ENCODE data around the gene DDX42. TPM values are rescaled to one million over a fixed set of nuclear protein-coding genes. Genes with fewer than 3 reads are reported as not detected.

DDX42 gene
- total RNA-seq, 1 experiment from 2014 or later, result 18.0 TPM

GRCh38 chr17:63821804-63822203 lies 47.8 kb downstream of the DDX42 start:
- no peak for DNase-seq (ENCODE audit: low read depth)

GRCh38 chr17:63822537-63822936 lies 48.6 kb downstream of the DDX42 start:
- no peak for DNase-seq (ENCODE audit: low read depth)

- no peak for DNase-seq (ENCODE audit: low read depth)
Observed at GRCh38 chr17:63823659-63824331, 49.8 kb downstream of the DDX42 start.

DNA sequence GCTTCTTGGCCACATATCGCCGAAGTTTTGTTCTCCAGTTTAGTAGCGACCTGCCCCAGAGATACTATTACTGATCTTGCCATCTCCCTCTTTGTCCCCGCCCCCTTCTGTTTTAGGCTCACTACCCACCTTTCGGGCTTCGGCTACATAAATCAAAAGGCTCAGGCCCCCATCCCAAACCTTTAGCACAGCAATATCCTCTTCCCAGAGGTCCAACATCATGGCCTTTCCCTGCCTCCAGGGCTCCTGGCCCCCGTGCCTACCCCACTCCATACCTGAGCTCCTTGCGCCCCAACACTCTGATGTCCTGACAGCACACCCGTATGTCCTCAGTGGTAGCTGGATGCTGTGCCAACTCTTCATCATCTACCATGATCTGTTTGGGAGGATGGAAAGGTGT lies 50.4 kb downstream of the DDX42 start:
- DNase-seq (ENCODE audit: low read depth), result no peak

GRCh38 chr17:63826468-63827001 lies 52.6 kb downstream of the DDX42 start:
- peak; percentile 12 for DNase-seq (ENCODE audit: low read depth)

GRCh38 chr17:63827002-63827800 lies 53.2 kb downstream of the DDX42 start, which contains the start of the genes FTSJ3 and PSMC5:
Gene FTSJ3 (minus strand): TSS chr17:63827663. CDS start chr17:63826902, 761 bp downstream.
Gene PSMC5 (plus strand): TSS chr17:63827431. CDS start chr17:63827491, 60 bp downstream.
- peak; percentile 92 for DNase-seq (ENCODE audit: low read depth)

- no peak for DNase-seq (ENCODE audit: low read depth)
Observed at GRCh38 chr17:63827801-63828221, 53.8 kb downstream of the DDX42 start.

- no peak for DNase-seq (ENCODE audit: low read depth)
Observed at GRCh38 chr17:63828936-63829335, 55.0 kb downstream of the DDX42 start.

GRCh38 chr17:63830278-63830677 lies 56.3 kb downstream of the DDX42 start:
- no peak for DNase-seq (ENCODE audit: low read depth)

- no peak for DNase-seq (ENCODE audit: low read depth)
Observed at GRCh38 chr17:63830904-63831491, 57.0 kb downstream of the DDX42 start.

- no peak for DNase-seq (ENCODE audit: low read depth)
Observed at GRCh38 chr17:63831505-63831904, 57.5 kb downstream of the DDX42 start.

- DNase-seq (ENCODE audit: low read depth), result no peak
Observed at GRCh38 chr17:63832014-63832413, 58.0 kb downstream of the DDX42 start.

- no peak for DNase-seq (ENCODE audit: low read depth)
Observed at GRCh38 chr17:63832455-63832854, 58.5 kb downstream of the DDX42 start.

DNA sequence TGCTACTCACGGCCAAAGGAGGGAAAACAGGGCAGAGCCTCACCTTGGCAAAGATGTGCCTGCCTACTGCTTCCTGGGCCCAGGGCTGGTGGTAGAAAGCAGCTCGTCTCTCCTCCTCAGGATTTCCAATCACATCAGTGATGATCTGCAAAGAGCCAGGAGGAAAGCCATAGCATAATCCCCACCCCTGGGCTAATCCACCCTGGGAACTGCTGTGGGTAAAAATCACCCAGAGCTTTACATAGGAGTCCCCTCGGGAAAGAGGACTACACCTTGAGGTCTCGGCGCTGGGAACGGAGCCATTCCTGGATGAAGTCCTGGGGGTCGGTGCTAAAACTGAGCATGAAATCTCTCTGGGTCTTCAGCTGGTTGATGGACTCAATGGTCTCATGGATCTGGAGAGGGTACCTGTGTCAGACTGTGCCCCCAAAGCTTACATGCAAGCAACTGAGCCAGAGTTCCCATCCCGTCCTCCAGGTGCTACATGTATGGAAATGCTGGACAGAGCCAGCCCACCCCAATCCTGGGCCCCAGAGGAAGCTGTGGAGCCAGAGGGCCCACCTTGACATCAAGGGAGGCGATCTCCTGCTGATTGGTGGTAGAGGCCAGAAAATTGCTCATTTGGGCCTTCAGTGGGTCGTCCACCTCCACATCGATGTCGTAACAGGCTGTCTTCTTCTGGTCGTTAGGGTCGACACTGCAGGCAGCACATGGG lies 59.2 kb downstream of the DDX42 start:
- DNase-seq (ENCODE audit: low read depth), result no peak

DNA sequence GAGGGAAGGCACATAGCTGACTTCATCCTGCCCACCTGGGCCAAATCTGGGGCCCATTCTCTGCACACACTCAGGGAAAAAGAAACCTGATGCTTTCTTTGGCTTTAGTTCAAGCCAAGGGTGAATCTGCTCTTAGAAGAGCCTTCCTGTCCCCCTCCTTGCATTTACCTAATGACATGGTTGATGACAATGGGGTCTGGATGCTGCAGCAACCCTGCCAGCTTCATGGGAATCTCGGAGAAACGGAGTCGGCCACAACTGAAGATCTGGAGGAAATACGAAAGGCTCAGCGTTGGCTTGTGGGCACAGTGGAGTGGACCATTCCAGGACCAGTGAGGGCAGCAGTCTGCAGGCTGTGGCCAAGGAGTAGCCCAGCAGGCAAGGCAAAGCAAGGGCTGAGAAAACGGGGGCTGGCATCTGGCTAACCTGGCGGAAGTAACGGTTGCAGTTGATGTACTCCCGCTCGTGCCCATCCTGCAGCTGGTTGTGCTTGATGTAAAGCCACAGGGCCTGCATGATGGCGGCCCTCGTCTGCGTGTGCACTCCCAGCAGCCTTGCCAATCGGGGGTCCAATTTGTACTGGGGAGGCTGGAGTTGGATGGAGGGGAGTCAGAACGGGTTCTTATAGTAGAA lies 59.9 kb downstream of the DDX42 start:
- DNase-seq (ENCODE audit: low read depth), result no peak

GRCh38 chr17:63834431-63835166 lies 60.6 kb downstream of the DDX42 start:
- peak; percentile 73 for DNase-seq (ENCODE audit: low read depth)

GRCh38 chr17:63835167-63835720 lies 61.3 kb downstream of the DDX42 start:
- no peak for DNase-seq (ENCODE audit: low read depth)

DNA sequence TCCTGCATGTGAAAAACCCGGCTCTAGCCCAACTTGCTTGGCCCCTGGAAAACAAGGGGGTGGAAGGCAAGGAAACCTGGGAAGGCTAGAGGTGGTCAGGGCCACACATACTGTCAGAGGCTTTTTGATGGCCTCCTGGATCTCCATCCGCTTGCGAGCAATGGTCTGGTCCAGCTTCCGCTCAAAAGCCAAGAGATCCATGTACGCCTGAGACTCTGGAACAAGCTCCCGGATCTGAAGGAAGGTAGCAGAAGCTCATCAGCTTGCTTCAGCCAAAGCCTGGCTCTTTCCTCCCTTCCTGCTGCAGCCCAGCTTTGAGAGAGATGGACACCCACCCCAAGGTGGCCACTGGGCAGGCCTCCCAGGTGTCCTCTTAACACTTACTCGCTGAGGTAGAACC lies 62.8 kb downstream of the DDX42 start:
- DNase-seq (ENCODE audit: low read depth), result no peak

- DNase-seq (ENCODE audit: low read depth), result no peak
Observed at GRCh38 chr17:63837480-63837879, 63.5 kb downstream of the DDX42 start.

DNA sequence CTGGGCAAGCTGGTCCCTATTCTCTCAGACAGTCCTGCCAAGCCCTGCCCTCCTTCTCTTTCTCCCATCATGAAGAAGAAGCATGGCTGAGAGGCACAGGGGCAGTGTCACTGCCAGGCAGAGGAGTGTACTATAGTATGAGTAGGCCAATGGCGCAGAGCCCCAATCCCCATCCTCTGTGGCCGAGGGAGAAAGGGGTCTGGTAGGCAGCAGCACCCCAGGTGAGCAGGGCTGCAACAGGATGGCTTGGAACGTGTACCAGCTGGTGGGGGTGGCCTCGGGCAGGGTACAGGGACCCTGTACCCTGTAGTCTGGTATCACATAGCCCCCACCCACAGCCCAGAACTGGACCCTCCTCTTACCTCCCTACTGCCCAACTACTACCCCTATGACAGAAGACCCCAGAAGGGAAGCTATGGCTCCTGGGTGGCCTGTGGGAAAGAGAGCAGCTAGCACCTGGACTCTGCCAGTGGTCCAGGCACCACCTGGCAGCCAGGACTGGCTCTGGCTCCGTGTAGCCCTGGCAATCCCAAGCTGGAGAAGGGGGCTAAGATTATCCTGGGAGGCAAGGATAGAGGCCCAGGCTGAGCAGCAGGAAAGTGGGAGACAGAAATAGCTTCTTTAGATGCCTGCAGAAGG lies 64.1 kb downstream of the DDX42 start:
- DNase-seq (ENCODE audit: low read depth), result no peak
